HFF-Myc (cell line): ENCODE results near the gene AHCTF1.

Experiments used
- DNase-seq: peaks from one replicate; pipeline ENCODE4 v3.0.0-alpha.2; 2011; ENCODE audit warnings: low read depth; ENCODE audit errors: extremely low read depth
- H3K4me3 ChIP-seq: replicated peaks from 2 replicates; pipeline ENCODE4 v1.5.1; 2011; ENCODE audit warnings: low read depth, mild to moderate bottlenecking, control low read depth, low read length
- TF ChIP-seq, protein P1 (sequence below): IDR thresholded peaks from 2 replicates; pipeline ENCODE4 v1.5.1; 2012; ENCODE audit warnings: mild to moderate bottlenecking, low read depth, low read length, control low read depth; ENCODE audit errors: missing control alignments

AHCTF1 gene

DNA sequence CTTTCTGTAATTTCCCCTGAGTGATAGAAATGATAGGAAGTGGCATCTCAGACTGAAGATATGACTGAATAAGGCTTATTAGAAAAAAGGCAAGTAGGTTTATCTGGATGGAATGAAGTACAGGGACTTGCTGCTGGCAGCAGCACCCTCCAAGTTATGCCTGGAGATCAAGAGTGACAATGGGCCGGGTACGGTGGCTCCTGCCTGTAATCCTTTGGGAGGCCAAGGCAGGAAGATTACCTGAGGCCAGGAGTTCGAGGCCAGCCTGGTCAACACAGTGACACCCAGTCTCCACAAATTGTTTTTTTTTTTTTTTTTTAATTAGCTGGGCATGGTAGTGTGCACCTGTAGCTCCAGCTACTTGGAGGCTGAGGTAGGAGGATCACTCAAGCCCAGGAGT lies 119.8 kb downstream of the AHCTF1 start:
- TF ChIP-seq, protein P1, sequence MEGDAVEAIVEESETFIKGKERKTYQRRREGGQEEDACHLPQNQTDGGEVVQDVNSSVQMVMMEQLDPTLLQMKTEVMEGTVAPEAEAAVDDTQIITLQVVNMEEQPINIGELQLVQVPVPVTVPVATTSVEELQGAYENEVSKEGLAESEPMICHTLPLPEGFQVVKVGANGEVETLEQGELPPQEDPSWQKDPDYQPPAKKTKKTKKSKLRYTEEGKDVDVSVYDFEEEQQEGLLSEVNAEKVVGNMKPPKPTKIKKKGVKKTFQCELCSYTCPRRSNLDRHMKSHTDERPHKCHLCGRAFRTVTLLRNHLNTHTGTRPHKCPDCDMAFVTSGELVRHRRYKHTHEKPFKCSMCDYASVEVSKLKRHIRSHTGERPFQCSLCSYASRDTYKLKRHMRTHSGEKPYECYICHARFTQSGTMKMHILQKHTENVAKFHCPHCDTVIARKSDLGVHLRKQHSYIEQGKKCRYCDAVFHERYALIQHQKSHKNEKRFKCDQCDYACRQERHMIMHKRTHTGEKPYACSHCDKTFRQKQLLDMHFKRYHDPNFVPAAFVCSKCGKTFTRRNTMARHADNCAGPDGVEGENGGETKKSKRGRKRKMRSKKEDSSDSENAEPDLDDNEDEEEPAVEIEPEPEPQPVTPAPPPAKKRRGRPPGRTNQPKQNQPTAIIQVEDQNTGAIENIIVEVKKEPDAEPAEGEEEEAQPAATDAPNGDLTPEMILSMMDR, result no peak
- DNase-seq, result no peak
- no peak overlapping the region for H3K4me3 ChIP-seq

DNA sequence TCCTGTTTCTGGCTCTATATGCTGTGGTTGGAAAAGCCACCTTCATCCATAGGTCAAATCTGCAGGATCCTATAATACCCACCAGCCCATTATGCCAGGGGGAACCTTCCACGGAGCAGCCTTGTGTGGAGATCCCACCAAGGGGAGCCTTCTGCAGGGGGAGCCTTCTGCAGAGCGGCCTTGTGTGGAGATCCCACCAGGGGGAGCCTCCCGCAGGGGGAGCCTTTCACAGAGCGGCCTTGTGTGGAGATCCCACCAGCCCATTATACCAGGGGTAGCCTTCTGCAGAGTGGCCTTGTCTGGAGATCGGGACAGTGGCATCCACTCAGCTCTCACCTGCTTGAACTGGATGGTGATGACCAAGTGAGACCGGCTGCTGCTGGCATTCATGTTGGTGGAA lies 122.3 kb downstream of the AHCTF1 start:
- DNase-seq, result no peak
- H3K4me3 ChIP-seq, result no peak overlapping the region
- TF ChIP-seq, protein P1, result no peak

DNA sequence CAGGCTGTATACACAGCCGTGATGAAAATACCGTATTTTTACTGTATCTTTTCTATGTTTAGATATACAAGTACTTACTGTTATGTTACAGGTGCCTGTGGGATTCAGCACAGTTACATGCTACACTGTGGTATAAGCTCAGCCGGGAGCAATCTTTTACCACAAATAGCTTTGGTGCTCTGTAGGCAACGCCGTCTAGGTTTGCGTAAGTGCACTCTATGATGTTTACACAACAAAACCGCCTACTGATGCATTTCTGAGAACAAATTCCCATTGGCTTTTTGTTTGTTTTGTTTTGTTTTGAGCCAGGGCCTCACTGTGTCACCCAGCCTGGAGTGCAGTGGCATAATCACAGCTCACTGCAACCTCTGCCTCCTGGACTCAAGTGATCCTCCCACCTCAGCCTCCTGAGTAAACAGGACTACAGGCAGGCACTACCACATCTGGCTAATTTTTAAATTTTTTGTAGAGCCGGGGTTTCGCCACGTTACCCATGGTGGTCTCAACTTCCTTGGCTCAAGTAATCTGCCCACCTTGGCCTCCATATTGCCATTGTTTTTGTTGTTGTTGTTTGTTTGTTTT lies 126.5 kb downstream of the AHCTF1 start:
- TF ChIP-seq, protein P1, result no peak
- H3K4me3 ChIP-seq, result no peak overlapping the region
- no peak for DNase-seq

DNA sequence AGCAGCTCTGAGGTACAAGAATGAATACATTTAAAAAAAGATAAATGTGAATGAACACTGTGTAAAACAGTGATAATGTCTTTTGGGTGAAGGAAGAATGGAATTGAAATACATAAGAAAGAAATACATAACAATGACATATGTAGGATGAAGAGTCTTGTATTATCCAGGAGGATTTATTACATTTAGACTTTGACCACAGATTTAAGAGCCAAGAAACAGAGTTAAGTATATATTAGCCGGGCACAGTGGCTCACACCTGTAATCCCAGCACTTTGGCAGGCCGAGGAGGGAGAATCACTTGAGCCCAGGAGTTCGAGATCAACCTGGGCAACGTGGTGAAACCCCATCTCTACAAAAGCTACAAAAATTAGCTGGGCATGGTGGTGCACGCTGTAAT lies 127.9 kb downstream of the AHCTF1 start:
- H3K4me3 ChIP-seq, result no peak overlapping the region
- TF ChIP-seq, protein P1, result no peak
- no peak for DNase-seq

DNA sequence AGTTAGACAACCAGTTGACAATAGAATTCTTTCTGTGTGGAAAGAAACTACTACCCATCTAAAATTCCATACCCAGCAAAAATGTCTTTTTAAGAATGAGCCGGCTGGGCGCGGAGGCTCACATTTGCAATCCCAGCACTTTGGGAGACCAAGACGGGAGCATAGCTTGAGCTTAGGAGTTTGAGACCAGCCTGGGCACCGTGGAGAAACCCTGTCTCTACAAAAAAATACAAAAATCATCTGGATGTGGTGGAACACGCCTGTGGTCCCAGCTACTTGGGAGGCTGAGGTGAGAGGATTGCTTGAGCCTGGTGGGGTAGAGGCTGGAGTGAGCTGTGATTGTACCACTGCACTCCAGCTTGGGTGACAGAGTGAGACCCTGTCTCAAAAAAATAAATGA lies 128.4 kb downstream of the AHCTF1 start:
- no peak for DNase-seq
- H3K4me3 ChIP-seq, result no peak overlapping the region
- TF ChIP-seq, protein P1, result no peak

DNA sequence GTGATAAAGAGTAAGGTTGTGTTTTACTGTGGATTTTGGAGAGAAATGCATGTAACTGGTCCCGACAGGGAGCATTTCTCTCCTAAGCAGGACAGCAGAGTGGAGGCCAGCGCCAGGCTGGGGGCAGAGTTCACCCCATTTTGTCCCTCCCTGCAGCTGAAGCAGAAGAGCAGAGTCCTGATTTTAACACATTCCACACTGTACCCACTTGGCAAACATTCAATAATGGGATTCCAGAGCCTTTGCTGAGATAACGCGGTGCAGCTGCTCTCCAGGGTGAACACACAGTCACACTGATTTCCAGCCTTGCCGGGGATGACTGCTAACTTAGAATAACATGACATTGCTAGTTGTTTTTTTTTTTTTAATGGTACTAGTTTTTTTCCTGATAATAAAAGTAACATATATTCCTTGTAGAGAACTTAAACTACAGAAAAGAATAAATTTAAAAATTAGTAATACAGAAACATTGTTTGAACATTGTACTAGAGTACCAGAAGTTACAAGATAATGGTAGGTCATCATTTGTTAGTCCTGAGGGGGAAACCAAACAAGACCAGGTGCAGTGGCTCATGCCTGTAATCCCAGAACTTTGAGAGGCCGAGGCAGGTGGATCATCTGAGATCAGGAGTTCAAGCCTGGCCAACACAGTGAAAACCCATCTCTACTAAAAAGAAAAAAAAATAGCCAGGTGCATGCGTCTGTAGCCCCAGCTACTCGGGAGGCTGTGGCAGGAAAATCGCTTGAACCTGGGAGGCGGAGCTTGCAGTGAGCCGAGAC lies 130.3 kb downstream of the AHCTF1 start:
- no peak overlapping the region for H3K4me3 ChIP-seq
- no peak for DNase-seq
- TF ChIP-seq, protein P1, result no peak
